RPMI7951 (cell line): ENCODE results near the gene GTF3C1. TPM values are rescaled to one million over a fixed set of nuclear protein-coding genes. Genes with fewer than 3 reads are reported as not detected.
"Not testable (repeated sequence)": the region's sequence is repeated elsewhere in the genome, so short reads cannot be mapped to it uniquely, and the experiment has no call there.

ENCODE experiments used
- DNase-seq: peaks from one replicate; pipeline ENCODE4 v3.0.0-alpha.2; 2012; ENCODE audit warnings: low read depth
- total RNA-seq: library from RNA; depleted of rRNA; stranded (reverse); fragments of >200 nt; shearing (Covaris generic); gene quantifications from 2 replicates; pipeline ENCODE4 v1.2.3, GENCODE V29; 2014; rRNA removed

GTF3C1 gene
- total RNA-seq, result 35.9 and 39.6 TPM in 2 replicates

- DNase-seq, result peak; percentile 95
Measured at GRCh38 chr16:27549746-27550581, at the start of gene GTF3C1, which contains the start of gene KATNIP. TSS of gene GTF3C1 (minus strand) at chr16:27549913. CDS start at chr16:27549890, 23 bp downstream. TSS of gene KATNIP (plus strand) at chr16:27550144. CDS start at chr16:27550171, 27 bp downstream.

GRCh38 chr16:27598931-27599565, 49.3 kb upstream of the GTF3C1 start:
- no peak for DNase-seq

- no peak for DNase-seq
Measured at GRCh38 chr16:27598220-27598619, 48.5 kb upstream of the GTF3C1 start.

- no peak for DNase-seq
Measured at GRCh38 chr16:27597361-27597760, 47.6 kb upstream of the GTF3C1 start.

GRCh38 chr16:27596411-27596810, 46.7 kb upstream of the GTF3C1 start:
- DNase-seq, result no peak

GRCh38 chr16:27595993-27596392, 46.3 kb upstream of the GTF3C1 start:
- no peak for DNase-seq

GRCh38 chr16:27595475-27595874, 45.8 kb upstream of the GTF3C1 start:
- DNase-seq, result no peak

- no peak for DNase-seq
Measured at GRCh38 chr16:27591837-27592236, 42.1 kb upstream of the GTF3C1 start.

GRCh38 chr16:27588057-27588456, 38.3 kb upstream of the GTF3C1 start:
- no peak for DNase-seq

- no peak for DNase-seq
Measured at GRCh38 chr16:27586711-27587110, 37.0 kb upstream of the GTF3C1 start.

GRCh38 chr16:27585200-27585599, 35.5 kb upstream of the GTF3C1 start:
- DNase-seq, result no peak

GRCh38 chr16:27583634-27584033, 33.9 kb upstream of the GTF3C1 start:
- no peak for DNase-seq

- DNase-seq, result no peak
Measured at GRCh38 chr16:27582883-27583282, 33.2 kb upstream of the GTF3C1 start.

- peak; percentile 39 for DNase-seq
Measured at GRCh38 chr16:27579087-27579980, 29.6 kb upstream of the GTF3C1 start.

- no peak for DNase-seq
Measured at GRCh38 chr16:27576729-27577128, 27.0 kb upstream of the GTF3C1 start.

- no peak for DNase-seq
Measured at GRCh38 chr16:27572711-27573110, 23.0 kb upstream of the GTF3C1 start.

GRCh38 chr16:27571433-27572326, 22.0 kb upstream of the GTF3C1 start:
- DNase-seq, result no peak

- DNase-seq, result not testable (repeated sequence)
Measured at GRCh38 chr16:27570986-27571385, 21.3 kb upstream of the GTF3C1 start.

GRCh38 chr16:27568077-27568476, 18.4 kb upstream of the GTF3C1 start:
- DNase-seq, result no peak

- no peak for DNase-seq
Measured at GRCh38 chr16:27566417-27566816, 16.7 kb upstream of the GTF3C1 start.

- DNase-seq, result no peak
Measured at GRCh38 chr16:27564224-27564623, 14.5 kb upstream of the GTF3C1 start.
